ENCODE measurements around the gene TMEM88.

Gene TMEM88

DNA sequence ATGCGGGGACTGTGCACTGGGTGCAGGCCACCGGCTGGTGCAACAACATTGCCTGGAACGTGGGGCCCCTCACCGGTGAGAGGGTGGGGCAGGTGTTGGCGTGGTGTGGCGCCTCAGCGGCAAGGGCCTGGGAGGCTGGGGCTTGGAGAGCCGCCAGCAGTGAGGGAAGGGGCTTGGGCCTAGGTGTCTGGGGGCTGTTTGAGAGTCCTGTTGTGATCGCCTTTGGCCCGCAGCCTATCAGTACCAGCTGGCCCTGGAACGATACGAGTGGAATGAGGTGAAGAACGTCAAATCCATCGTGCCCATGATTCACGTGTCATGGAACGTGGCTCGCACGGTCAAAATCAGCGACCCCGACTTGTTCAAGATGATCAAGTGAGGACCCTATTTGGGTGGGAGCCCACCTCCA, 2.6 kb upstream of the TMEM88 start:
- TF ChIP-seq, protein P1, sequence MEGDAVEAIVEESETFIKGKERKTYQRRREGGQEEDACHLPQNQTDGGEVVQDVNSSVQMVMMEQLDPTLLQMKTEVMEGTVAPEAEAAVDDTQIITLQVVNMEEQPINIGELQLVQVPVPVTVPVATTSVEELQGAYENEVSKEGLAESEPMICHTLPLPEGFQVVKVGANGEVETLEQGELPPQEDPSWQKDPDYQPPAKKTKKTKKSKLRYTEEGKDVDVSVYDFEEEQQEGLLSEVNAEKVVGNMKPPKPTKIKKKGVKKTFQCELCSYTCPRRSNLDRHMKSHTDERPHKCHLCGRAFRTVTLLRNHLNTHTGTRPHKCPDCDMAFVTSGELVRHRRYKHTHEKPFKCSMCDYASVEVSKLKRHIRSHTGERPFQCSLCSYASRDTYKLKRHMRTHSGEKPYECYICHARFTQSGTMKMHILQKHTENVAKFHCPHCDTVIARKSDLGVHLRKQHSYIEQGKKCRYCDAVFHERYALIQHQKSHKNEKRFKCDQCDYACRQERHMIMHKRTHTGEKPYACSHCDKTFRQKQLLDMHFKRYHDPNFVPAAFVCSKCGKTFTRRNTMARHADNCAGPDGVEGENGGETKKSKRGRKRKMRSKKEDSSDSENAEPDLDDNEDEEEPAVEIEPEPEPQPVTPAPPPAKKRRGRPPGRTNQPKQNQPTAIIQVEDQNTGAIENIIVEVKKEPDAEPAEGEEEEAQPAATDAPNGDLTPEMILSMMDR (IDR thresholded peaks at IDR 0.05) = no peak
- Mint-ChIP-seq H3K4me1 (peaks cover 17% of the 10 kb centered on the region), H3K4me3 (no peak overlapping the region), H3K27ac (no peak overlapping the region), H3K27me3 (ENCODE audit: low read depth, poor library complexity) (peaks cover 16% of the 10 kb centered on the region), H3K36me3 (ENCODE audit: low read depth) (peaks cover 37% of the 10 kb centered on the region), H3K9me3 (no peaks in the 10 kb centered on the region)
- no peak for DNase-seq

DNA sequence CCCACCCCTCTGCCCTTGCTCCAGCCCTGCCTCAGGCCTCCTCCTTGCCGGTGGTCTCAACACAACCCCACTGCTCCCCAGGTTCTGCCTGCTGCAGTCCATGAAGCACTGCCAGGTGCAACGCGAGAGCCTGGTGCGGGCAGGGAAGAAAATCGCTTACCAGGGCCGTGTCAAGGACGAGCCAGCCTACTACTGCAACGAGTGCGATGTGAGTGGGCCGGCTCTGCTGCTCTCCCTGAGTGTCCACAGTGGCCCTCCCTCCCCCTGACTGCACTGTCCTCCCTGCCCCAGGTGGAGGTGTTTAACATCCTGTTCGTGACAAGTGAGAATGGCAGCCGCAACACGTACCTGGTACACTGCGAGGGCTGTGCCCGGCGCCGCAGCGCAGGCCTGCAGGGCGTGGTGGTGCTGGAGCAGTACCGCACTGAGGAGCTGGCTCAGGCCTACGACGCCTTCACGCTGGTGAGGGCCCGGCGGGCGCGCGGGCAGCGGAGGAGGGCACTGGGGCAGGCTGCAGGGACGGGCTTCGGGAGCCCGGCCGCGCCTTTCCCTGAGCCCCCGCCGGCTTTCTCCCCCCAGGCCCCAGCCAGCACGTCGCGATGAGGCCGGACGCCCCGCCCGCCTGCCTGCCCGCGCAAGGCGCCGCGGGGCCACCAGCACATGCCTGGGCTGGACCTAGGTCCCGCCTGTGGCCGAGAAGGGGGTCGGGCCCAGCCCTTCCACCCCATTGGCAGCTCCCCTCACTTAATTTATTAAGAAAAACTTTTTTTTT, 1.8 kb upstream of the TMEM88 start:
- Mint-ChIP-seq H3K27ac (no peak overlapping the region), H3K4me1 (peaks cover 17% of the 10 kb centered on the region), H3K36me3 (ENCODE audit: low read depth) (peaks cover 37% of the 10 kb centered on the region), H3K4me3 (no peak overlapping the region), H3K27me3 (ENCODE audit: low read depth, poor library complexity) (peaks cover 16% of the 10 kb centered on the region), H3K9me3 (no peaks in the 10 kb centered on the region)
- TF ChIP-seq, protein P1 (IDR thresholded peaks at IDR 0.05) = no peak
- DNase-seq = no peak

DNA sequence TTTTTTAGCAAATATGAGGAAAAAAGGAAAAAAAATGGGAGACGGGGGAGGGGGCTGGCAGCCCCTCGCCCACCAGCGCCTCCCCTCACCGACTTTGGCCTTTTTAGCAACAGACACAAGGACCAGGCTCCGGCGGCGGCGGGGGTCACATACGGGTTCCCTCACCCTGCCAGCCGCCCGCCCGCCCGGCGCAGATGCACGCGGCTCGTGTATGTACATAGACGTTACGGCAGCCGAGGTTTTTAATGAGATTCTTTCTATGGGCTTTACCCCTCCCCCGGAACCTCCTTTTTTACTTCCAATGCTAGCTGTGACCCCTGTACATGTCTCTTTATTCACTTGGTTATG, 1.2 kb upstream of the TMEM88 start:
- H3K27me3 Mint-ChIP-seq (ENCODE audit: low read depth, poor library complexity) = peaks cover 16% of the 10 kb centered on the region
- DNase-seq = no peak
- no peaks in the 10 kb centered on the region for H3K9me3 Mint-ChIP-seq
- H3K36me3 Mint-ChIP-seq (ENCODE audit: low read depth) = peaks cover 37% of the 10 kb centered on the region
- peak overlapping the region; percentile 77 for H3K4me3 Mint-ChIP-seq
- no peak overlapping the region for H3K27ac Mint-ChIP-seq
- TF ChIP-seq, protein P1 (IDR thresholded peaks at IDR 0.05) = no peak
- H3K4me1 Mint-ChIP-seq = peaks cover 17% of the 10 kb centered on the region

DNA sequence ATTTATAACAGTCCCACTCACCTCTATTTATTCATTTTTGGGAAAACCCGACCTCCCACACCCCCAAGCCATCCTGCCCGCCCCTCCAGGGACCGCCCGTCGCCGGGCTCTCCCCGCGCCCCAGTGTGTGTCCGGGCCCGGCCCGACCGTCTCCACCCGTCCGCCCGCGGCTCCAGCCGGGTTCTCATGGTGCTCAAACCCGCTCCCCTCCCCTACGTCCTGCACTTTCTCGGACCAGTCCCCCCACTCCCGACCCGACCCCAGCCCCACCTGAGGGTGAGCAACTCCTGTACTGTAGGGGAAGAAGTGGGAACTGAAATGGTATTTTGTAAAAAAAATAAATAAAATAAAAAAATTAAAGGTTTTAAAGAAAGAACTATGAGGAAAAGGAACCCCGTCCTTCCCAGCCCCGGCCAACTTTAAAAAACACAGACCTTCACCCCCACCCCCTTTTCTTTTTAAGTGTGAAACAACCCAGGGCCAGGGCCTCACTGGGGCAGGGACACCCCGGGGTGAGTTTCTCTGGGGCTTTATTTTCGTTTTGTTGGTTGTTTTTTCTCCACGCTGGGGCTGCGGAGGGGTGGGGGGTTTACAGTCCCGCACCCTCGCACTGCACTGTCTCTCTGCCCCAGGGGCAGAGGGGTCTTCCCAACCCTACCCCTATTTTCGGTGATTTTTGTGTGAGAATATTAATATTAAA, 638 bp upstream of the TMEM88 start:
- Mint-ChIP-seq H3K36me3 (ENCODE audit: low read depth) (peaks cover 39% of the 10 kb centered on the region), H3K9me3 (no peaks in the 10 kb centered on the region), H3K27me3 (ENCODE audit: low read depth, poor library complexity) (peaks cover 16% of the 10 kb centered on the region), H3K4me3 (peak overlapping the region; percentile 77), H3K4me1 (peaks cover 17% of the 10 kb centered on the region), H3K27ac (no peak overlapping the region)
- TF ChIP-seq, protein P1 (IDR thresholded peaks at IDR 0.05) = no peak
- peak; percentile 42 for DNase-seq

DNA sequence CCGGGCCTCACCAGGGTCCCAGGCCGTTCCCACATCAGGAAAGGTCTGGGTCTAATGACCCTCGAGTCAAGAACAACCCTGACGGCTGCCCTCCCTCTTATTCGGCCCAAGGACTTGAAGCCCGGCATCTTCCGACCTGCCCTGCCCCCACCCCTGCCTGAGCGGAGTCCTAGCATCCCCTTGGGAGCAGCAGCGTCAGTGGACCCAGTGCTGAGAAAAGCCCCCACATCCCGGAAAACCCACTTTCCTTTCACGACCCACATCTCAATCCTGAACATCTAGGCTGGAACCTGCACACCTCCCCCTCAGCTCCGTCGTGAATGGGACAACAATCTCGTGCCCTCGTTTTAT, 769 bp downstream of the TMEM88 start:
- Mint-ChIP-seq H3K27me3 (ENCODE audit: low read depth, poor library complexity) (peaks cover 16% of the 10 kb centered on the region), H3K36me3 (ENCODE audit: low read depth) (peaks cover 32% of the 10 kb centered on the region), H3K9me3 (no peaks in the 10 kb centered on the region), H3K4me3 (no peak overlapping the region), H3K4me1 (peaks cover 17% of the 10 kb centered on the region), H3K27ac (peak overlapping the region; percentile 53)
- TF ChIP-seq, protein P1 (IDR thresholded peaks at IDR 0.05) = no peak
- no peak for DNase-seq

Data from nephron progenitor cell (in vitro differentiated cells).